ENCODE results near the gene RNF145.

Gene RNF145

GRCh38 chr5:159206368-159206767 lies 3.0 kb downstream of the RNF145 start:
- Mint-ChIP-seq H3K36me3 (ENCODE audit: low read depth) (peaks cover 16% of the 10 kb centered on the region), H3K4me3 (peak overlapping the region; percentile 91 to 97 (median 92)), H3K27ac (peak overlapping the region; percentile 98 to 99 (median 98)), H3K4me1 (peaks cover 51% of the 10 kb centered on the region), H3K9me3 (no peaks in the 10 kb centered on the region), H3K27me3 (ENCODE audit: low read depth) (no peaks in the 10 kb centered on the region)
- no peak for TF ChIP-seq CTCF (IDR thresholded peaks at IDR 0.05; ENCODE audit: unreplicated experiment in 3 of 3)

GRCh38 chr5:159203351-159203750 lies 6.0 kb downstream of the RNF145 start:
- Mint-ChIP-seq H3K4me3 (no peak overlapping the region), H3K4me1 (peaks cover 45% of the 10 kb centered on the region), H3K27me3 (ENCODE audit: low read depth) (no peaks in the 10 kb centered on the region), H3K27ac (no peak overlapping the region), H3K9me3 (no peaks in the 10 kb centered on the region), H3K36me3 (ENCODE audit: low read depth) (peaks cover 31% of the 10 kb centered on the region)
- TF ChIP-seq CTCF (IDR thresholded peaks at IDR 0.05; ENCODE audit: unreplicated experiment in 3 of 3), result no peak

GRCh38 chr5:159202151-159202550 lies 7.2 kb downstream of the RNF145 start:
- peaks cover 36% of the 10 kb centered on the region for H3K36me3 Mint-ChIP-seq (ENCODE audit: low read depth)
- no peak overlapping the region for H3K27ac Mint-ChIP-seq
- H3K9me3 Mint-ChIP-seq, result no peaks in the 10 kb centered on the region
- no peak for TF ChIP-seq CTCF (IDR thresholded peaks at IDR 0.05; ENCODE audit: unreplicated experiment in 3 of 3)
- no peak overlapping the region for H3K4me3 Mint-ChIP-seq
- no peaks in the 10 kb centered on the region for H3K27me3 Mint-ChIP-seq (ENCODE audit: low read depth)
- H3K4me1 Mint-ChIP-seq, result peaks cover 36% of the 10 kb centered on the region

- Mint-ChIP-seq H3K27ac (no peak overlapping the region), H3K4me3 (no peak overlapping the region)
Measured at GRCh38 chr5:159199780-159200179, 9.6 kb downstream of the RNF145 start.

GRCh38 chr5:159199225-159199624 lies 10.1 kb downstream of the RNF145 start:
- Mint-ChIP-seq H3K27me3 (ENCODE audit: low read depth) (no peaks in the 10 kb centered on the region), H3K27ac (no peak overlapping the region), H3K4me3 (no peak overlapping the region), H3K36me3 (ENCODE audit: low read depth) (peaks cover 62% of the 10 kb centered on the region), H3K4me1 (peaks cover 11% of the 10 kb centered on the region), H3K9me3 (no peaks in the 10 kb centered on the region)
- TF ChIP-seq CTCF (IDR thresholded peaks at IDR 0.05; ENCODE audit: unreplicated experiment in 3 of 3), result no peak

More at GRCh38 chr5:159199780-159200179, 9.6 kb downstream of the RNF145 start:
- Mint-ChIP-seq H3K4me1 (peaks cover 12% of the 10 kb centered on the region), H3K9me3 (no peaks in the 10 kb centered on the region), H3K36me3 (ENCODE audit: low read depth) (peaks cover 58% of the 10 kb centered on the region), H3K27me3 (ENCODE audit: low read depth) (no peaks in the 10 kb centered on the region)
- no peak for TF ChIP-seq CTCF (IDR thresholded peaks at IDR 0.05; ENCODE audit: unreplicated experiment in 3 of 3)

All from nephron (organoid).